PC-9 (cell line): Measurements from ENCODE around the gene FAM210B. TPM values are rescaled to one million over a fixed set of nuclear protein-coding genes. Genes with fewer than 3 reads are reported as not detected.

Experiments used
- BruUV-seq: library from RNA; stranded (reverse); fragments of 400-500 nt; replicated peaks from 2 replicates; lab custom pipeline; 2021; lab: Mats Ljungman, UMichigan
- CTCF ChIA-PET: fragments of 300-600 bp; sonication (Branson Sonifier 250); formaldehyde crosslinking; loops from one replicate; lab custom pipeline; 2022; ENCODE audit warnings: antibody characterized with exemption; lab: Charles Lee
- POLR2A ChIA-PET: fragments of 300-600 bp; sonication (Branson Sonifier 250); formaldehyde crosslinking; loops from one replicate; lab custom pipeline; 2022; ENCODE audit warnings: antibody characterized with exemption; ENCODE audit not compliant: unreplicated experiment; lab: Charles Lee
- DNase-seq, 2 experiments: peaks; one replicate each; pipeline versions ENCODE4 v3.0.0 to v3.0.0-alpha.2; 2015 to 2022; ENCODE audit warnings: mixed read lengths in 1 of 2
- H2AFZ ChIP-seq: fragments of 200-600 bp; sonication (generic); 2 replicates; pipeline ENCODE4 v1.8.1; 2017; ENCODE audit warnings: antibody characterized with exemption
- H3F3A ChIP-seq: fragments of 200-600 bp; sonication (generic); 2 replicates; pipeline ENCODE4 v1.8.1; 2017; ENCODE audit warnings: antibody characterized with exemption, mild to moderate bottlenecking, low read depth; ENCODE audit not compliant: insufficient read depth
- H3K27ac ChIP-seq: fragments of 200-600 bp; sonication (generic); 2 replicates; pipeline ENCODE4 v1.6.1; 2016; ENCODE audit warnings: mixed run types
- H3K27me3 ChIP-seq: fragments of 200-600 bp; sonication (generic); 2 replicates; pipeline ENCODE4 v1.6.1; 2016; ENCODE audit warnings: low read depth, mixed run types; ENCODE audit not compliant: insufficient read depth
- H3K36me3 ChIP-seq: fragments of 200-600 bp; sonication (generic); 2 replicates; pipeline ENCODE4 v1.6.1; 2016; ENCODE audit warnings: low read depth, mixed run types
- H3K4me1 ChIP-seq: fragments of 200-600 bp; sonication (generic); replicated peaks from 2 replicates; pipeline ENCODE4 v1.6.1; 2016; ENCODE audit warnings: mixed run types; ENCODE audit not compliant: insufficient read depth
- H3K4me2 ChIP-seq: fragments of 200-600 bp; sonication (generic); 2 replicates; pipeline ENCODE4 v1.6.1; 2017; ENCODE audit warnings: mixed run types
- H3K4me3 ChIP-seq: fragments of 200-600 bp; sonication (generic); 2 replicates; pipeline ENCODE4 v1.6.1; 2016; ENCODE audit warnings: mixed run types
- H3K79me2 ChIP-seq: fragments of 200-600 bp; sonication (generic); 2 replicates; pipeline ENCODE4 v1.6.1; 2017; ENCODE audit warnings: low read depth, mixed run types
- H3K9me2 ChIP-seq: fragments of 200-600 bp; sonication (generic); 2 replicates; pipeline ENCODE4 v1.8.1; 2017; ENCODE audit warnings: mild to moderate bottlenecking; ENCODE audit not compliant: insufficient read depth
- H3K9me3 ChIP-seq: fragments of 200-600 bp; sonication (generic); 2 replicates; pipeline ENCODE4 v1.8.1; 2016; ENCODE audit warnings: low read depth; ENCODE audit not compliant: insufficient read depth
- H4K20me1 ChIP-seq: fragments of 200-600 bp; sonication (generic); 2 replicates; pipeline ENCODE4 v1.8.1; 2017; ENCODE audit not compliant: insufficient read depth
- CTCF ChIP-seq: fragments of 200-600 bp; sonication (generic); conservative IDR thresholded peaks from 2 replicates; pipeline ENCODE4 v1.6.1; 2017; ENCODE audit warnings: mixed run types, antibody characterized with exemption, mild to moderate bottlenecking, moderate library complexity
- EZH2 ChIP-seq: fragments of 200-600 bp; sonication (generic); IDR thresholded peaks from 2 replicates; pipeline ENCODE4 v1.8.0; 2017; ENCODE audit warnings: antibody characterized with exemption, low read depth
- intact Hi-C: fragments of 100-400 bp; cut with micrococcal nuclease; formaldehyde crosslinking; loops from one replicate; pipeline ENCODE4 v1.10.0; 2022; ENCODE audit not compliant: unreplicated experiment
- total RNA-seq: library from RNA; stranded (reverse); gene quantifications from 2 replicates; pipeline ENCODE4 v1.2.3, GENCODE V29; 2021

The FAM210B gene
- total RNA-seq, 1 experiment from 2014 or later: 21.4 TPM

- Histone ChIP-seq H3K4me1 (no peaks in the 10 kb centered on the region), H3F3A (no peaks in the 10 kb centered on the region), H2AFZ (no peak overlapping the region), H3K4me3 (no peak overlapping the region), H3K27me3 (peaks cover 90% of the 10 kb centered on the region), H4K20me1 (no peaks in the 10 kb centered on the region), H3K79me2 (no peaks in the 10 kb centered on the region), H3K9me3 (no peaks in the 10 kb centered on the region), H3K36me3 (no peaks in the 10 kb centered on the region), H3K9me2 (no peaks in the 10 kb centered on the region), H3K27ac (no peak overlapping the region), H3K4me2 (no peak overlapping the region)
- intact Hi-C loops: no loop called here
- TF ChIP-seq EZH2: no peak
- TF ChIP-seq CTCF: no peak
- POLR2A ChIA-PET: no interaction called here
- no TSS peak for BruUV-seq
- no peak for DNase-seq
- CTCF ChIA-PET: no interaction called here
These were observed 10.5 kb upstream of the FAM210B start for GRCh38 chr20:56348305-56348693.

- no peak overlapping the region for H2AFZ ChIP-seq
- H3K4me2 ChIP-seq: no peak overlapping the region
These were observed 10.0 kb upstream of the FAM210B start for GRCh38 chr20:56348746-56349145.

GRCh38 chr20:56350842-56351241 lies 7.9 kb upstream of the FAM210B start:
- TF ChIP-seq CTCF: no peak
- Histone ChIP-seq H3K9me3 (no peaks in the 10 kb centered on the region), H3K9me2 (no peaks in the 10 kb centered on the region), H3K27me3 (peaks cover 89% of the 10 kb centered on the region), H4K20me1 (0 out of 2 replicates have a peak, but pooled peaks cover under 1% of the 10 kb centered on the region), H2AFZ (no peak overlapping the region), H3K4me3 (no peak overlapping the region), H3F3A (no peaks in the 10 kb centered on the region), H3K36me3 (no peaks in the 10 kb centered on the region), H3K4me1 (no peaks in the 10 kb centered on the region), H3K27ac (no peak overlapping the region), H3K79me2 (no peaks in the 10 kb centered on the region), H3K4me2 (no peak overlapping the region)
- POLR2A ChIA-PET: no interaction called here
- BruUV-seq: no TSS peak
- no peak for DNase-seq
- intact Hi-C loops: no loop called here
- CTCF ChIA-PET: no interaction called here

More at GRCh38 chr20:56348746-56349145, 10.0 kb upstream of the FAM210B start:
- Histone ChIP-seq H3K9me3 (no peaks in the 10 kb centered on the region), H4K20me1 (no peaks in the 10 kb centered on the region), H3K27ac (no peak overlapping the region), H3K4me1 (no peaks in the 10 kb centered on the region), H3F3A (no peaks in the 10 kb centered on the region), H3K4me3 (no peak overlapping the region), H3K79me2 (no peaks in the 10 kb centered on the region), H3K36me3 (no peaks in the 10 kb centered on the region), H3K27me3 (peaks cover 90% of the 10 kb centered on the region), H3K9me2 (no peaks in the 10 kb centered on the region)
- DNase-seq: no peak
- ChIA-PET POLR2A (interaction anchor here (0.6 kb wide), 1 partner anchor 100 kb away, joined by 21 read pairs; the partner anchor contains the start of gene MC3R), CTCF (no interaction called here)
- TF ChIP-seq CTCF (no peak), EZH2 (no peak)
- no TSS peak for BruUV-seq
- intact Hi-C loops: no loop called here
